Loucy (cell line): Measurements from ENCODE around the gene MYOF.

Experiments
- H2AFZ ChIP-seq: fragments of 200-600 bp; sonication (generic); 2 replicates; pipeline ENCODE4 v1.6.0; 2016; ENCODE audit warnings: antibody characterized with exemption, mild to moderate bottlenecking, low read length, moderate library complexity
- H3F3A ChIP-seq: fragments of 200-600 bp; 2 replicates; pipeline ENCODE4 v1.6.0; 2016; ENCODE audit warnings: antibody characterized with exemption, low read depth, mild to moderate bottlenecking
- H3K27me3 ChIP-seq: fragments of 200-600 bp; sonication (generic); 2 replicates; pipeline ENCODE4 v1.6.1; 2014; ENCODE audit warnings: low read length, mild to moderate bottlenecking; ENCODE audit not compliant: insufficient read depth, poor library complexity, severe bottlenecking
- H3K36me3 ChIP-seq: fragments of 200-600 bp; sonication (generic); 2 replicates; pipeline ENCODE4 v1.6.1; 2016; ENCODE audit warnings: low read length; ENCODE audit not compliant: insufficient read depth
- H3K4me1 ChIP-seq: fragments of 200-600 bp; sonication (generic); 2 replicates; pipeline ENCODE4 v1.5.1; 2014; ENCODE audit warnings: low read length, mild to moderate bottlenecking; ENCODE audit not compliant: insufficient read depth, poor library complexity, severe bottlenecking
- H3K4me2 ChIP-seq: fragments of 200-600 bp; sonication (generic); 2 replicates; pipeline ENCODE4 v1.6.0; 2014; ENCODE audit warnings: antibody characterized with exemption, low read length, low read depth, mild to moderate bottlenecking; ENCODE audit not compliant: poor library complexity, severe bottlenecking
- H3K4me3 ChIP-seq: fragments of 200-600 bp; sonication (generic); 2 replicates; pipeline ENCODE4 v1.5.1; 2014; ENCODE audit warnings: low read length, mild to moderate bottlenecking, mixed read lengths; ENCODE audit not compliant: poor library complexity, severe bottlenecking
- H3K79me2 ChIP-seq: fragments of 200-600 bp; sonication (generic); 2 replicates; pipeline ENCODE4 v1.6.1; 2014; ENCODE audit warnings: low read length; ENCODE audit not compliant: insufficient read depth
- H3K9ac ChIP-seq: fragments of 200-600 bp; sonication (generic); 2 replicates; pipeline ENCODE4 v1.6.0; 2014; ENCODE audit warnings: mild to moderate bottlenecking, low read depth, low read length, moderate library complexity; ENCODE audit not compliant: poor library complexity, severe bottlenecking
- H3K9me2 ChIP-seq: fragments of 200-600 bp; sonication (generic); replicated peaks from 2 replicates; pipeline ENCODE4 v1.6.1; 2016; ENCODE audit warnings: low read depth, low read length, mixed read lengths
- H3K9me3 ChIP-seq: fragments of 200-600 bp; sonication (generic); 2 replicates; pipeline ENCODE4 v1.6.1; 2014; ENCODE audit warnings: mild to moderate bottlenecking, antibody characterized with exemption, low read length, low read depth; ENCODE audit not compliant: insufficient read depth
- H4K20me1 ChIP-seq: fragments of 200-600 bp; sonication (generic); 2 replicates; pipeline ENCODE4 v1.6.0; 2014; ENCODE audit warnings: antibody characterized with exemption, low read length, mild to moderate bottlenecking; ENCODE audit not compliant: insufficient read depth, poor library complexity, severe bottlenecking
- EZH2phosphoT487 ChIP-seq: fragments of 200-600 bp; IDR thresholded peaks from 2 replicates; pipeline ENCODE4 v1.6.1; 2018; ENCODE audit warnings: antibody characterized with exemption, mild to moderate bottlenecking, moderate library complexity, borderline replicate concordance
- TF ChIP-seq, protein P1 (sequence below): fragments of 200-600 bp; sonication (generic); conservative IDR thresholded peaks from 2 replicates; pipeline ENCODE4 v1.5.1; 2014; ENCODE audit warnings: mild to moderate bottlenecking, antibody characterized with exemption, low read length

Gene MYOF

DNA sequence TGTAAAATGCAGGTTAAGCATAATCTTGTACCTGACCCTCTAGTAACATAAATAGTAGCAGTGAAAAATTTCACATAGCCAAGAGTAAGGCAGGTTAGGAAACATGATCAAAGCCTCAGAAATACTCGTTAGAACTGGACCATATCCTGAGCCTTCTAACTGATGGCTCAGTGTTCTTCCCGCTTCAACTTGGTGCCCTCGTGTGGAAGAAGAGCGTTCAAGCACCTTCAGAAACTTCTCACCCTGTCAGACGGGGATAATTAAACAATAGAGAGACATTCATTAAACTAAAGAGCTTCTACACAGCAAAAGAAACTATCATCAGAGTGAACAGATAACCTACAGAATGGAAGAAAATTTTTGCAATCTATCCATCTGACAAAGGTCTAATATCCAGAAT, 124.5 kb downstream of the MYOF start:
- no peaks in the 10 kb centered on the region for H3K4me1 ChIP-seq
- no peaks in the 10 kb centered on the region for H3K9me2 ChIP-seq
- no peak overlapping the region for H3K4me3 ChIP-seq
- no peak overlapping the region for H3K4me2 ChIP-seq
- no peaks in the 10 kb centered on the region for H3K36me3 ChIP-seq
- H3K9me3 ChIP-seq = no peaks in the 10 kb centered on the region
- TF ChIP-seq EZH2phosphoT487 = no peak
- TF ChIP-seq, protein P1, sequence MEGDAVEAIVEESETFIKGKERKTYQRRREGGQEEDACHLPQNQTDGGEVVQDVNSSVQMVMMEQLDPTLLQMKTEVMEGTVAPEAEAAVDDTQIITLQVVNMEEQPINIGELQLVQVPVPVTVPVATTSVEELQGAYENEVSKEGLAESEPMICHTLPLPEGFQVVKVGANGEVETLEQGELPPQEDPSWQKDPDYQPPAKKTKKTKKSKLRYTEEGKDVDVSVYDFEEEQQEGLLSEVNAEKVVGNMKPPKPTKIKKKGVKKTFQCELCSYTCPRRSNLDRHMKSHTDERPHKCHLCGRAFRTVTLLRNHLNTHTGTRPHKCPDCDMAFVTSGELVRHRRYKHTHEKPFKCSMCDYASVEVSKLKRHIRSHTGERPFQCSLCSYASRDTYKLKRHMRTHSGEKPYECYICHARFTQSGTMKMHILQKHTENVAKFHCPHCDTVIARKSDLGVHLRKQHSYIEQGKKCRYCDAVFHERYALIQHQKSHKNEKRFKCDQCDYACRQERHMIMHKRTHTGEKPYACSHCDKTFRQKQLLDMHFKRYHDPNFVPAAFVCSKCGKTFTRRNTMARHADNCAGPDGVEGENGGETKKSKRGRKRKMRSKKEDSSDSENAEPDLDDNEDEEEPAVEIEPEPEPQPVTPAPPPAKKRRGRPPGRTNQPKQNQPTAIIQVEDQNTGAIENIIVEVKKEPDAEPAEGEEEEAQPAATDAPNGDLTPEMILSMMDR = peak; percentile 73
- H3K79me2 ChIP-seq = no peaks in the 10 kb centered on the region
- no peak overlapping the region for H3K9ac ChIP-seq
- no peaks in the 10 kb centered on the region for H4K20me1 ChIP-seq
- 0 out of 2 replicates have a peak overlapping the region, but pooled peaks have one; percentile 25 for H2AFZ ChIP-seq
- H3F3A ChIP-seq = no peaks in the 10 kb centered on the region
- no peaks in the 10 kb centered on the region for H3K27me3 ChIP-seq

DNA sequence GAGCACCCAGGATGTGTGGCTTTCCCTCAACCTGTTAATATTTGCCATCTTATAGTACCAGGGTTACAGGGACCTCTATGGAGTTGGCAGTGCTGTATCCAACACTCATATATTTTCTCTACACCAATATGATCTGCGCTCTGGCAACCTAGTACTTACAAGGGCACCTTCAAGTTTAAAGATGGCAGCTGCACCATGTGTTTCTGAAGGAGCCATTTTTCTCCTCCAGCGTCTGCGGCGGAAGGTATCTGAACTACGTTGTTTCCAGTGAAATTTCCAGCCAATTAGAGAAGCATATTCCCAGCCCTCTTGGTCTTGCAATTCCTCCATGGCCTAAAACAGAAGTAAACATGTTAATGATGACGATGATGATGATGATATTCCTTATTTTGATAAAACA, 125.6 kb downstream of the MYOF start:
- no peaks in the 10 kb centered on the region for H3K27me3 ChIP-seq
- H3K9me3 ChIP-seq = no peaks in the 10 kb centered on the region
- H2AFZ ChIP-seq = 0 out of 2 replicates have a peak overlapping the region, but pooled peaks have one; percentile 8
- TF ChIP-seq, protein P1 = no peak
- no peak for TF ChIP-seq EZH2phosphoT487
- no peaks in the 10 kb centered on the region for H3K79me2 ChIP-seq
- no peaks in the 10 kb centered on the region for H4K20me1 ChIP-seq
- H3K4me1 ChIP-seq = no peaks in the 10 kb centered on the region
- H3K9ac ChIP-seq = no peak overlapping the region
- no peaks in the 10 kb centered on the region for H3K9me2 ChIP-seq
- H3K4me2 ChIP-seq = no peak overlapping the region
- no peaks in the 10 kb centered on the region for H3K36me3 ChIP-seq
- no peak overlapping the region for H3K4me3 ChIP-seq
- no peaks in the 10 kb centered on the region for H3F3A ChIP-seq

DNA sequence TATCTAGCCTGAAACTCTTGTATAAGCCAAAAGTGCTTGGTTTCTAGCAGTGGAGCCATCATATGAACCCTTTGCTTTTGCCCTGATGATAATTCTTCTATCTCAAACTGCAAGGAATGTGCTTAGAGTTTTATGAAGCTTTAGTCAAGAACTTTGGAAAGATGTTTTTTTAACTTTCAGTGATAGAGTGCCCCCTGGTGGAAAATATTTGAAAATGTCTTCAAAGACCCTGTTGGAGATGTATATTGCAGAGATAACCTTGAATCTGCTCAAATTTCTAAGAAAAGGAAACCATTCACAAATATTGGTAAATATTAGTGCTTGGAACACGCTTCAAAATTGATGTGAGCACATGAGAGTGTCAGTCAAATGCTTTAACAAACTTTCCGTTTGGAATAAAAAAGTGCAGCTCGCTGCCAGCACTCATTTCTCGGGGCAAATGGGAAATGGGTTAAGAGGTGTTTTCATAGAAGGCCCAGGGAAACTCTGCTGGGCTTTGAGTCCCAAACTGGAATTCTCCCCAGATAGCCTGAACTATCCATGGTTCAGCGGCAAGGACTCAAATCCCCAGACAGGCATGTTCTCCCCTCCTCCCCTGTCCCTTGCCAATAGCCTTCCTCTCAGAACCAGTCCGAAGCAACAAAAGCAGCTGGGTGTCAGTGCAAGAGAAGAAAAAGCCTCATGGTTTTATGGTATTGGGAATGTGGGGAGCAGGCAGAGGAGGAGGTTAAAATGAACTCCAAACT, 129.3 kb downstream of the MYOF start:
- no peak overlapping the region for H3K4me2 ChIP-seq
- H3K9me2 ChIP-seq = no peaks in the 10 kb centered on the region
- no peak overlapping the region for H2AFZ ChIP-seq
- H3K27me3 ChIP-seq = no peaks in the 10 kb centered on the region
- no peaks in the 10 kb centered on the region for H3K79me2 ChIP-seq
- no peaks in the 10 kb centered on the region for H3K9me3 ChIP-seq
- TF ChIP-seq, protein P1 = peak; percentile 75
- no peak for TF ChIP-seq EZH2phosphoT487
- H4K20me1 ChIP-seq = no peaks in the 10 kb centered on the region
- no peaks in the 10 kb centered on the region for H3F3A ChIP-seq
- no peaks in the 10 kb centered on the region for H3K36me3 ChIP-seq
- H3K9ac ChIP-seq = no peak overlapping the region
- no peak overlapping the region for H3K4me3 ChIP-seq
- no peaks in the 10 kb centered on the region for H3K4me1 ChIP-seq
